Measurements from ENCODE around the gene FANCI. TPM values are rescaled to one million over a fixed set of nuclear protein-coding genes. Genes with fewer than 3 reads are reported as not detected.
"Not testable (repeated sequence)": the region's sequence is repeated elsewhere in the genome, so short reads cannot be mapped to it uniquely, and the experiment has no call there.

FANCI gene
- total RNA-seq, 1 donor = 41.0 TPM

DNA sequence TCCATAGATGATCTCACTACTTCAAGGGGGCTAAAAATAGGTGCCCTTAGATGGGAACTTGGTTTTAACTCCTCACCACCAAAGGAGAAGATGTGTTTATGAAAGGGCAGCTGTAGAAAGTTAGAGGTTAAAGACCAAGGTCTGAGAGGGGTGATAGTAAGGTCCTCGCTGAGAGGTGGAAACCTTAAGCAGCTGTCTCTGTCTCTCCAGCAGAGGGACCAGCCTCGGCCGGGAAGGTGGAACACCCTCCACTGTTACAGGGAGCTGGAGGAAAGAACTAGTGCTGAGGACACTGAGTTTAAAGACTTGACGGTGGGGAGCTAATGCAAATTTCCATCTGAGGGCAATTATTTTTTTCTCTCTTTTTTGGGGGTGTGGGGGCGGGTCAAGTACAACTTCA, 13.5 kb upstream of the FANCI start:
- DNase-seq (ENCODE audit: low read depth) = no peak
- no peak overlapping the region for H3K4me3 ChIP-seq (ENCODE audit: low read depth, low read length)

DNA sequence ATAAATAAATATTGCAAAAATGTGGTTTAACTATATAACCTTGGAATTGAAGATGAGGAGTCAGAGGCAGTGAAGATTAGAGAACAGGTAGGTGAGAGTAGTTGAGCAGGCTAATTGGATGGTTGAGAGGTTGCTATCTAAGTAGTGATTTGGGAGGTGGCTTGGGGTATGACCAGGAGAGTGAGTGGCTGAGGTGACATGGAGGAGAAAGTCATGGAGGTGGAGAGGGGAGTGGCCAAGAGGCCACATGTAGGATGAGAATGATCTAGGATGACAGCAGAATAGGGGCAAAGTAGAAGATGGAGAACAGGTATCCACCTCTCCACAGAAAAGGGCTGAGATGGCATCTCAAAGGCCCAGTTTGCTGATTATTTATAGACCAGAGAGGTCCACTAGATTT, 11.9 kb upstream of the FANCI start:
- no peak overlapping the region for H3K4me3 ChIP-seq (ENCODE audit: low read depth, low read length)
- TF ChIP-seq, protein P1, sequence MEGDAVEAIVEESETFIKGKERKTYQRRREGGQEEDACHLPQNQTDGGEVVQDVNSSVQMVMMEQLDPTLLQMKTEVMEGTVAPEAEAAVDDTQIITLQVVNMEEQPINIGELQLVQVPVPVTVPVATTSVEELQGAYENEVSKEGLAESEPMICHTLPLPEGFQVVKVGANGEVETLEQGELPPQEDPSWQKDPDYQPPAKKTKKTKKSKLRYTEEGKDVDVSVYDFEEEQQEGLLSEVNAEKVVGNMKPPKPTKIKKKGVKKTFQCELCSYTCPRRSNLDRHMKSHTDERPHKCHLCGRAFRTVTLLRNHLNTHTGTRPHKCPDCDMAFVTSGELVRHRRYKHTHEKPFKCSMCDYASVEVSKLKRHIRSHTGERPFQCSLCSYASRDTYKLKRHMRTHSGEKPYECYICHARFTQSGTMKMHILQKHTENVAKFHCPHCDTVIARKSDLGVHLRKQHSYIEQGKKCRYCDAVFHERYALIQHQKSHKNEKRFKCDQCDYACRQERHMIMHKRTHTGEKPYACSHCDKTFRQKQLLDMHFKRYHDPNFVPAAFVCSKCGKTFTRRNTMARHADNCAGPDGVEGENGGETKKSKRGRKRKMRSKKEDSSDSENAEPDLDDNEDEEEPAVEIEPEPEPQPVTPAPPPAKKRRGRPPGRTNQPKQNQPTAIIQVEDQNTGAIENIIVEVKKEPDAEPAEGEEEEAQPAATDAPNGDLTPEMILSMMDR (IDR thresholded peaks at IDR 0.05; ENCODE audit: insufficient read depth, low read depth, low read length) = no peak
- no peak for DNase-seq (ENCODE audit: low read depth)

More for the DNA sequence above, 13.5 kb upstream of the FANCI start:
- TF ChIP-seq, protein P1 (IDR thresholded peaks at IDR 0.05; ENCODE audit: insufficient read depth, low read depth, low read length) = peak; percentile 35

DNA sequence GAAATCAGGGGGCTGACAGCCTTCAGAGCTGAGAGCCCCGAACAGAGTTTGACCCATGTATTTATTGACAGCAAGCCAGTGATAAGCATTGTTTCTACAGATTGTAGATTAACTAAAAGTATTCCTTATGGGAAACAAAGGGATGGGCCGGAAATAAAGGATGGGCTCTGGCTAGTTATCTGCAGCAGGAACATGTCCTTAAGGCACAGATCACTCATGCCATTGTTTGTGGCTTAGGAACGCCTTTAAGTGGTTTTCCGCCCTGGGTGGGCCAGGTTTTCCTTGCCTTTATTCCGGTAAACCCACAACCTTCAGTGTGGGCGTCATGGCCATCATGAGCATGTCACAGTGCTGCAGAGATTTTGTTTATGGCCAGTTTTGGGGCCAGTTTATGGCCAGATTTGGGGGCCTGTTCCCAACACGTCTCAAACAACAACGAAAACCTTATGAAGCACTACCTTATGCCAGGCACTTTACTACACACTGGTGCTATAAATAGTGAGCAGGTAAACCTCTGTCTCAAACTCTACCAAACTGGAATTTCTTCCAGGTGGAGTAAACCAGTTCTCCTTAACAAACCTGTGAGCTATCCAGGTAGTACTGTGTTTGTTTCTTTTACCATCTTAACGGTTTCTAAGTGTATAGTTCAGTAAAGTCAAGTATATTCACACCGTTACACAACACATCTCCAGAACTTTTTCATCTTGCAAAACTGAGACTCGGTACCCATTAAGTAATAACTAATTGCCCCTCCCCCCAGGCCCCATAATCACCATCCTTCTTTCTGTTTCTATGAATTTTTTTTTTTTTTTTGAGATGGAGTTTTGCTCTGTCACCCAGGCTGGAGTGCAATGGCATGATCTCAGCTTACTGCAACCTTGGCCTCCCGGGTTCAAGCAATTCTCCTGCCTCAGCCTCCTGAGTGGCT, 3.6 kb upstream of the FANCI start:
- H3K4me3 ChIP-seq (ENCODE audit: low read depth, low read length); DNase-seq (ENCODE audit: low read depth): not testable (repeated sequence)

DNA sequence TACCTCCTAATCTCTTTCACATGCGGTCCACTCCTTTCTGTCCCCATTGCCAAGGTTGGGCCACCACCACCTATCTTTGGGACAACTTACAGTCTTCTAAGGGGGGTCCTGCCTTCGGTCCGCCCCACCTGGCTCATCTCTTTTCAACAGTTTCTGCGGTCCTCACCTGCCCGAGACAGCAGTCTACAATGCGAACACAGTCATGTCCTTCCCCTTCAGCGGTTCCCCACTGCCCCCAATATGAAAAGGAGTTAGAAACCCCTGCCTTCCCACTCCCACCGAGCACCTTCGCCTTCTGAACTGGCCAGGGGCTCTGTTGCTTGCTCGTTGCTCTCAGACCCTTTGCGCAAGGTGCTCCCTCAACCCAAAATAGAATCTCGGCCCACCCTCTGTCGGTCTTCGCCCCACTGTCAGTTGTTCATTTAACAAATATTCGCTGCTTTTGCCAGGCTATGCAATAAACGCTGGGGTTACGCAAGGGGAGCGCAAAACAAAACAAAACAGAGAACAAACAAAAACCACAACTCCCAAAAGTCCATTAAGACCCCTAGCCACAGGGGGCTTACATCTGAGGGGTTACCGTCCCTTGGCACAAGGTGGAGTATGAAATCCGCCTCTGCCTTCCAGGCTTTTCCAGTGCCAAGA, 611 bp upstream of the FANCI start:
- TF ChIP-seq, protein P1 (IDR thresholded peaks at IDR 0.05; ENCODE audit: insufficient read depth, low read depth, low read length) = no peak
- peak; percentile 51 for DNase-seq (ENCODE audit: low read depth)
- H3K4me3 ChIP-seq (ENCODE audit: low read depth, low read length) = peak overlapping the region; percentile 85

DNA sequence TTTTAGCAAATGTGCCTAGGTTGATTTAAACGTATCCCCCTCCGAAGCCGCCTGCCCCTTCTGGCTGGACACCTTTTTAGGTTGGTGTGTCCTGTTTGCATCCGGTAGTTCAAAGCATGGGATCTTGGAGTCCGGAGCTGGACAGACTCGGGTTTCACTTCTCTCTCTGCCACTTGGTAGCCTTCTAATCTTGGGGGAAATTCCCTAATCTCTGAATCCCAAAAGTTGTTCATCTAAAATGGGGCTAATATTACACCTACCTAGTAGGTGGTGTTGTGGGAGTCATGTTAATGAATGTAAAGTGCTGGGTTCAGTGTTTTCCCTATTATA, 760 bp downstream of the FANCI start:
- DNase-seq (ENCODE audit: low read depth) = peak; percentile 25
- TF ChIP-seq, protein P1 (IDR thresholded peaks at IDR 0.05; ENCODE audit: insufficient read depth, low read depth, low read length) = no peak
- H3K4me3 ChIP-seq (ENCODE audit: low read depth, low read length) = peak overlapping the region; percentile 85

DNA sequence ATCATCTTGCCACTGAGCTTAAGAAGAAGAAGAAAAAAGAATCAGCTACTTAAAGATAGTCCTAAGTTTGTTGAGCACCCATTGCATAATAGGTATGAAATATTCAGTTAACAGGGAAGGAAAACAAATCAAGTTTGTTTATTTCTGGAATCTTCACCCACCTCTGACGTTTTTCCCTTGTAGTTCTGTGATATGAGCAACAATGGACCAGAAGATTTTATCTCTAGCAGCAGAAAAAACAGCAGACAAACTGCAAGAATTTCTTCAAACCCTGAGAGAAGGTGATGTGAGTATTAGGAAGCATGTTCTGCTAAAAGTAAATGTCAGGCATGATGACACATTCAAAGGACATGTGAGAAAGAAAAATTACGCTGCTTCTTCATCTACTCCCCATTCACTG, 3.7 kb downstream of the FANCI start:
- DNase-seq (ENCODE audit: low read depth) = peak; percentile 18
- TF ChIP-seq, protein P1 (IDR thresholded peaks at IDR 0.05; ENCODE audit: insufficient read depth, low read depth, low read length) = no peak
- no peak overlapping the region for H3K4me3 ChIP-seq (ENCODE audit: low read depth, low read length)

DNA sequence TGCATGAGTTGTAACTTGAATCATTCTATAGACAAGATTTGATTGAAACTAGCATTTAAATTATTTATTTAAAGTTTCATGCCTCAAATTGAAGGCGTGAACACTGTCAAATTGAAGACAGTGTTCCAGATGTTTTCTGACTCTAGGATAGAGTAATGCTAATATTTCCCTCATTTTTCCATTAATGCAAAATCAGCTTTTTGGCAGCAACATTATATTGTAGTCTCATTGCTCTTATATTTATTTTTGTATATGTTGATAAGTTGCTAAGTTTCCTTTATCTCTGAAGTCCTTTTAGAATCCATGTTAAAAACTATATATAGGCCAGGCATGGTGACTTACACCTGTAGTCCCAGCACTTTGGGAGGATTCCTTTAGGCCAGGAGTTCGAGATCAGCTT, 4.8 kb downstream of the FANCI start:
- TF ChIP-seq, protein P1 (IDR thresholded peaks at IDR 0.05; ENCODE audit: insufficient read depth, low read depth, low read length) = no peak
- H3K4me3 ChIP-seq (ENCODE audit: low read depth, low read length) = no peak overlapping the region
- DNase-seq (ENCODE audit: low read depth) = no peak

DNA sequence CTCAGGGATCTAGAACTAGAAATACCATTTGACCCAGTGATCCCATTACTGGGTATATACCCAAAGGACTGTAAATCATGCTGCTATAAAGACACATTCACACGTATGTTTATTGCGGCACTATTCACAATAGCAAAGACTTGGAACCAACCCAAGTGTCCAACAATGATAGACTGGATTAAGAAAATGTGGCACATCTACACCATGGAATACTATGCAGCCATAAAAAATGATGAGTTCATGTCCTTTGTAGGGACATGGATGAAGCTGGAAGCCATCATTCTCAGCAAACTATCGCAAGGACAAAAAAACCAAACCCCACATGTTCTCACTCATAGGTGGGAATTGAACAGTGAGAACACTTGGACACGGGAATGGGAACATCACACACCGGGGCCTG, 6.4 kb downstream of the FANCI start:
- not testable (repeated sequence) for H3K4me3 ChIP-seq (ENCODE audit: low read depth, low read length); DNase-seq (ENCODE audit: low read depth)

DNA sequence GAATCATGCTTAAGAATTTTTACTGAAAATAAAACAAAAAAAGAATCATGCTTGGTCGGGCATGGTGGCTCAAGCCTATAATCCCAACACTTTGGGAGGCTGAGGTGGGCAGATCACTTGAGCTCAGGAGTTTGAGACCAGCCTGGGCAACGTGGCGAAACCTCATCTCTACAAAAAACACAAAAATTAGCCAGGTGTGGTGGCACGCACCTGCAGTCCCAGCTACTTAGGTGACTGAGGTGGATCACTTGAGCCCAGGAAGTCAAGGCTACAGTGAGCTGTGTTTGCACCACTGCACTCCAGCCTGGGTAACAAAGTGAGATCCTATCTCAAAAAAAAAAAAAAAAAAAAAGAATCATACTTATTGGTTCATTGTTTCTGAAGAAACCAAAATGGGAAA, 33.5 kb downstream of the FANCI start:
- not testable (repeated sequence) for DNase-seq (ENCODE audit: low read depth); H3K4me3 ChIP-seq (ENCODE audit: low read depth, low read length)
